SIG-M5 treated with dmso at 0.1 percent for 504 hours (cell line): Measurements from ENCODE around the gene TMUB1.

Source experiments
- DNase-seq: peaks from one replicate; lab custom pipeline; 2025; ENCODE audit not compliant: unreplicated experiment; lab: John Stamatoyannopoulos, UW

Gene TMUB1

GRCh38 chr7:151121380-151122170 lies 38.3 kb upstream of the TMUB1 start:
- no peak for DNase-seq

GRCh38 chr7:151120896-151121295 lies 37.6 kb upstream of the TMUB1 start:
- DNase-seq = no peak

GRCh38 chr7:151119902-151120301 lies 36.6 kb upstream of the TMUB1 start:
- DNase-seq = no peak

- DNase-seq = no peak
Observed at GRCh38 chr7:151119055-151119415, 35.7 kb upstream of the TMUB1 start.

- no peak for DNase-seq
Observed at GRCh38 chr7:151118108-151119054, 35.1 kb upstream of the TMUB1 start.

- no peak for DNase-seq
Observed at GRCh38 chr7:151117565-151117964, 34.3 kb upstream of the TMUB1 start.

GRCh38 chr7:151116603-151117440 lies 33.5 kb upstream of the TMUB1 start:
- DNase-seq = no peak

GRCh38 chr7:151115836-151116418 lies 32.6 kb upstream of the TMUB1 start:
- peak; percentile 9 for DNase-seq

- no peak for DNase-seq
Observed at GRCh38 chr7:151115121-151115835, 32.0 kb upstream of the TMUB1 start.

- DNase-seq = no peak
Observed at GRCh38 chr7:151114151-151115090, 31.1 kb upstream of the TMUB1 start.

GRCh38 chr7:151113344-151114150 lies 30.3 kb upstream of the TMUB1 start:
- no peak for DNase-seq

GRCh38 chr7:151110941-151111645 lies 27.8 kb upstream of the TMUB1 start:
- DNase-seq = peak; percentile 28

GRCh38 chr7:151110236-151110940 lies 27.1 kb upstream of the TMUB1 start:
- DNase-seq = no peak

GRCh38 chr7:151109094-151110048 lies 26.1 kb upstream of the TMUB1 start:
- DNase-seq = no peak

- DNase-seq = no peak
Observed at GRCh38 chr7:151107882-151108281, 24.6 kb upstream of the TMUB1 start.
